ENCODE measurements around the gene GLRA3. TPM values are rescaled to one million over a fixed set of nuclear protein-coding genes. Genes with fewer than 3 reads are reported as not detected.

Gene GLRA3
- total and polyA plus RNA-seq, 2 of the 8 experiments (the other 6 are each of a cell fraction or from before 2014, with no cell fraction given): 0.02 TPM; not detected in 1

DNA sequence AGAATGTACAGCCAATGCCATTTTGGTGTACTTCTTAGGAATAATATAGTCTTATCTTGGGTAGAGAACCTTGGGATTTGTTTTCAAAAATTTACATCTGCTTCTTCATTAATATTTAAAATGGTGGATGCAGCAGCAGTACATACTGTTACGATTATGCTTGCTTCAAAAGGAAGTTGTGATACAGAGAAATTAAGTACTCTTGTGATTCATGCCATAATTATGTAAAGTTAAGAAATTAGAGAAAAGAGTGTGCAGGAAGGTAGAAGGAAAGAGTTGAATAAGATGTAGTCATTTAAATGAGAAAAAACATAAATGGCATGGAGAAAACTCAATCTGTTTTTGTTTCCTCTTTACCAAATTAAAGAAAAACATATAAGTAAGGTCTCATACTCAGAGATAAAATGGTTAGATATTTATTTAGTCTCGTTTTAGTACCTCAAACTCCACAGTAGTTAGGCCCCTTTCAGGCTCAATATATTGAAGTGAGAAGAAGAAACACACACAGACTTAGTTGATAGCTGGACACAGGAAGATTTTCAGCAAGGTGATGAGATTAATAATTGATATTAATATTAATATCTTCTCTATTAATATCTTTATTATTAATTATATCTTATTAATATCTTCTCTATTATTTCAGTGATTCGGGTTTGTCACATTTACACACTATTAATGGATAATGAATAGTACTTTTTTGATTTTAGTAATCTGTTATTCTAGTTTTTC is 236.6 kb downstream of the GLRA3 start (continued):
- TF ChIP-seq RBBP5 (IDR thresholded peaks at IDR 0.05; ENCODE audit: borderline replicate concordance, low read depth, low read length) (no peak), SIX5 (IDR thresholded peaks at IDR 0.05; ENCODE audit: low read depth, low read length) (no peak), YY1 (IDR thresholded peaks at IDR 0.05; ENCODE audit: low read depth, low read length) (no peak), EZH2 (IDR thresholded peaks at IDR 0.05; ENCODE audit: low read depth, low read length, severe bottlenecking) (no peak)

All from H1 (cell line).